Measurements from ENCODE around the gene ST8SIA5.

ST8SIA5 gene

GRCh38 chr18:46675112-46675511, 81.7 kb downstream of the ST8SIA5 start:
- no peak for TF ChIP-seq CTCF (IDR thresholded peaks at IDR 0.05; ENCODE audit: control insufficient read depth, insufficient read depth, low read depth, low read length, missing control alignments)
- H3K4me3 ChIP-seq (ENCODE audit: control insufficient read depth, low read depth, low read length): no peak overlapping the region
- no peak for DNase-seq (ENCODE audit: low read depth)

- DNase-seq (ENCODE audit: low read depth): peak; percentile 46
- no peak for TF ChIP-seq CTCF (IDR thresholded peaks at IDR 0.05; ENCODE audit: control insufficient read depth, insufficient read depth, low read depth, low read length, missing control alignments)
- no peak overlapping the region for H3K4me3 ChIP-seq (ENCODE audit: control insufficient read depth, low read depth, low read length)
These were observed 84.5 kb downstream of the ST8SIA5 start for GRCh38 chr18:46672062-46672970.

GRCh38 chr18:46668694-46669093, 88.2 kb downstream of the ST8SIA5 start:
- no peak overlapping the region for H3K4me3 ChIP-seq (ENCODE audit: control insufficient read depth, low read depth, low read length)
- no peak for TF ChIP-seq CTCF (IDR thresholded peaks at IDR 0.05; ENCODE audit: control insufficient read depth, insufficient read depth, low read depth, low read length, missing control alignments)
- no peak for DNase-seq (ENCODE audit: low read depth)

- no peak for TF ChIP-seq CTCF (IDR thresholded peaks at IDR 0.05; ENCODE audit: control insufficient read depth, insufficient read depth, low read depth, low read length, missing control alignments)
- no peak overlapping the region for H3K4me3 ChIP-seq (ENCODE audit: control insufficient read depth, low read depth, low read length)
- DNase-seq (ENCODE audit: low read depth): no peak
These were observed 88.7 kb downstream of the ST8SIA5 start for GRCh38 chr18:46668135-46668534.

- no peak for DNase-seq (ENCODE audit: low read depth)
- TF ChIP-seq CTCF (IDR thresholded peaks at IDR 0.05; ENCODE audit: control insufficient read depth, insufficient read depth, low read depth, low read length, missing control alignments): no peak
- no peak overlapping the region for H3K4me3 ChIP-seq (ENCODE audit: control insufficient read depth, low read depth, low read length)
These were observed 93.3 kb downstream of the ST8SIA5 start for GRCh38 chr18:46663539-46663938.

GRCh38 chr18:46660957-46661749, 95.7 kb downstream of the ST8SIA5 start:
- no peak for TF ChIP-seq CTCF (IDR thresholded peaks at IDR 0.05; ENCODE audit: control insufficient read depth, insufficient read depth, low read depth, low read length, missing control alignments)
- no peak for DNase-seq (ENCODE audit: low read depth)
- H3K4me3 ChIP-seq (ENCODE audit: control insufficient read depth, low read depth, low read length): no peak overlapping the region
